ENCODE data around the gene PNMA1. TPM values are rescaled to one million over a fixed set of nuclear protein-coding genes. Genes with fewer than 3 reads are reported as not detected.

Gene PNMA1
- polyA plus RNA-seq, 1 donor from 2014 or later: 205 TPM

DNA sequence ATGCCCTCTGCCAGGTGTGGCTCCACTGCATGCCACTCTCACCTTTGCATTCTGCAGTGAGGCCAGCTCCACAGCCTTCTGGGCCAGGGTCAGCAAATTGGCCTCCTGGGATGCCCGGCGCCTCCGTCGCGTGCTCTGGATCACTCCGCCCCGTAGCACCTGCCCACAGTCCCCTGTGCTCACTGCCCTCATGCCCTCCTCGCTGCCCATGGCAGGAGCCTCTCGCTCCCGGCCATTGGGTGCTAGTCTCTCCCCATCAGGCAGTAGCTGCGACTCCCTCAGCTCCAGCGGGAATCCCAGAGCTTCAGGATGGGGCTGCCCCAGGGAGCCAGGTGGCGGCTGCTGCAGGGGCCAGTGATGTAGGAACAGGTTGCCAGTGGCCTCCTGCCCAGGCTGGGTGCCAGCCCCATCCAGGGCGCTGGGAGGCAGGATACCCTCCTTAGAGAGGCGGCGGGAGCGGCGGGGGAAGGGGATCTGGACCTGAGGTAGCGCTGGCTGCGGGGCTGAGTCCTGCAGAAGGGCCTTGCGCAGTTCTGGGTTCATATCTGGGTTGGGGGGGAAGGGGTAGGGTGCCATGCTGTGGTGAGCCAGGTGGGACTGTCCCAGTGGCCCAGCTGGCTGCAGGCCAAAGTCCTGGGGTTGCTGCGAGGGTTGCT, 24.5 kb upstream of the PNMA1 start:
- H3K9me3 ChIP-seq (ENCODE audit: low read length): no peaks in the 10 kb centered on the region
- no peaks in the 10 kb centered on the region for H4K20me1 ChIP-seq (ENCODE audit: insufficient read depth)
- H3K27ac ChIP-seq (ENCODE audit: low read length): no peak overlapping the region
- no peak overlapping the region for H3K4me2 ChIP-seq (ENCODE audit: low read length)
- H3K9me2 ChIP-seq (ENCODE audit: insufficient read depth, low read length): no peaks in the 10 kb centered on the region
- H3K9ac ChIP-seq (ENCODE audit: low read length): no peak overlapping the region
- no peak overlapping the region for H3K4me3 ChIP-seq (ENCODE audit: low read length)
- H3K27me3 ChIP-seq (ENCODE audit: insufficient read depth, low read depth, low read length): no peaks in the 10 kb centered on the region
- no peaks in the 10 kb centered on the region for H3K79me2 ChIP-seq (replicated peaks; ENCODE audit: insufficient read depth, low read length)
- no peaks in the 10 kb centered on the region for H3K36me3 ChIP-seq (ENCODE audit: insufficient read depth, low read length)
- no peaks in the 10 kb centered on the region for H3F3A ChIP-seq (ENCODE audit: insufficient read depth, low read length, poor library complexity, severe bottlenecking)
- H2AFZ ChIP-seq (ENCODE audit: low read depth, low read length): no peak overlapping the region
- TF ChIP-seq RAD21 (conservative IDR thresholded peaks at IDR 0.05) (no peak), POLR2AphosphoS5 (IDR thresholded peaks at IDR 0.05) (no peak), SMC3 (conservative IDR thresholded peaks at IDR 0.05; ENCODE audit: poor library complexity) (no peak)
- TF ChIP-seq, protein P1, sequence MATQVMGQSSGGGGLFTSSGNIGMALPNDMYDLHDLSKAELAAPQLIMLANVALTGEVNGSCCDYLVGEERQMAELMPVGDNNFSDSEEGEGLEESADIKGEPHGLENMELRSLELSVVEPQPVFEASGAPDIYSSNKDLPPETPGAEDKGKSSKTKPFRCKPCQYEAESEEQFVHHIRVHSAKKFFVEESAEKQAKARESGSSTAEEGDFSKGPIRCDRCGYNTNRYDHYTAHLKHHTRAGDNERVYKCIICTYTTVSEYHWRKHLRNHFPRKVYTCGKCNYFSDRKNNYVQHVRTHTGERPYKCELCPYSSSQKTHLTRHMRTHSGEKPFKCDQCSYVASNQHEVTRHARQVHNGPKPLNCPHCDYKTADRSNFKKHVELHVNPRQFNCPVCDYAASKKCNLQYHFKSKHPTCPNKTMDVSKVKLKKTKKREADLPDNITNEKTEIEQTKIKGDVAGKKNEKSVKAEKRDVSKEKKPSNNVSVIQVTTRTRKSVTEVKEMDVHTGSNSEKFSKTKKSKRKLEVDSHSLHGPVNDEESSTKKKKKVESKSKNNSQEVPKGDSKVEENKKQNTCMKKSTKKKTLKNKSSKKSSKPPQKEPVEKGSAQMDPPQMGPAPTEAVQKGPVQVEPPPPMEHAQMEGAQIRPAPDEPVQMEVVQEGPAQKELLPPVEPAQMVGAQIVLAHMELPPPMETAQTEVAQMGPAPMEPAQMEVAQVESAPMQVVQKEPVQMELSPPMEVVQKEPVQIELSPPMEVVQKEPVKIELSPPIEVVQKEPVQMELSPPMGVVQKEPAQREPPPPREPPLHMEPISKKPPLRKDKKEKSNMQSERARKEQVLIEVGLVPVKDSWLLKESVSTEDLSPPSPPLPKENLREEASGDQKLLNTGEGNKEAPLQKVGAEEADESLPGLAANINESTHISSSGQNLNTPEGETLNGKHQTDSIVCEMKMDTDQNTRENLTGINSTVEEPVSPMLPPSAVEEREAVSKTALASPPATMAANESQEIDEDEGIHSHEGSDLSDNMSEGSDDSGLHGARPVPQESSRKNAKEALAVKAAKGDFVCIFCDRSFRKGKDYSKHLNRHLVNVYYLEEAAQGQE (IDR thresholded peaks at IDR 0.05; ENCODE audit: borderline replicate concordance): no peak

DNA sequence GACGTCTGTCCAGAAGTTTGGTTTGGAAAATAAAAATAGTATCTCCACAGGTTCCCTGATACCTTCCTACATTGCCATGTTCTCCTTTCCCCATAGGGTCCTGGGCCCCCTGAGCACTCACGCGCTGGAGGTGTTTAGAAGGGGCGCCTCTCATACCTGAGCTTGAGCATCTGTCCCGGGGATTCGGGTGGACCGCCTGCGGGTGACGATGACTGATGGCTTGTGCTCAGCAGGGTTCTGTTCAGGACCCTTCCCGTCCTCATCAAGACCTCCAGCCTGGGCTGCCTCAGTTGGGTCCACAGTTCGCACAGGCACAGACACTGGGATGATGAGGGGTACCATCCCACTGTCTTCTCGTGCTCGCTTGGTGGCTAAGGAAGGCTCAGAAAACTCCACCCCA, 22.7 kb upstream of the PNMA1 start:
- Histone ChIP-seq H3K9me3 (ENCODE audit: low read length) (no peaks in the 10 kb centered on the region), H4K20me1 (ENCODE audit: insufficient read depth) (no peaks in the 10 kb centered on the region), H3K79me2 (replicated peaks; ENCODE audit: insufficient read depth, low read length) (no peaks in the 10 kb centered on the region), H3K36me3 (ENCODE audit: insufficient read depth, low read length) (no peaks in the 10 kb centered on the region), H3K9ac (ENCODE audit: low read length) (no peak overlapping the region), H3F3A (ENCODE audit: insufficient read depth, low read length, poor library complexity, severe bottlenecking) (no peaks in the 10 kb centered on the region), H3K9me2 (ENCODE audit: insufficient read depth, low read length) (no peaks in the 10 kb centered on the region), H3K27me3 (ENCODE audit: insufficient read depth, low read depth, low read length) (no peaks in the 10 kb centered on the region), H3K27ac (ENCODE audit: low read length) (no peak overlapping the region), H2AFZ (ENCODE audit: low read depth, low read length) (no peak overlapping the region), H3K4me2 (ENCODE audit: low read length) (no peak overlapping the region), H3K4me3 (ENCODE audit: low read length) (no peak overlapping the region)
- TF ChIP-seq TAF1 (IDR thresholded peaks at IDR 0.05; ENCODE audit: low read depth) (no peak), SMC3 (conservative IDR thresholded peaks at IDR 0.05; ENCODE audit: poor library complexity) (no peak)
- TF ChIP-seq, protein P2, sequence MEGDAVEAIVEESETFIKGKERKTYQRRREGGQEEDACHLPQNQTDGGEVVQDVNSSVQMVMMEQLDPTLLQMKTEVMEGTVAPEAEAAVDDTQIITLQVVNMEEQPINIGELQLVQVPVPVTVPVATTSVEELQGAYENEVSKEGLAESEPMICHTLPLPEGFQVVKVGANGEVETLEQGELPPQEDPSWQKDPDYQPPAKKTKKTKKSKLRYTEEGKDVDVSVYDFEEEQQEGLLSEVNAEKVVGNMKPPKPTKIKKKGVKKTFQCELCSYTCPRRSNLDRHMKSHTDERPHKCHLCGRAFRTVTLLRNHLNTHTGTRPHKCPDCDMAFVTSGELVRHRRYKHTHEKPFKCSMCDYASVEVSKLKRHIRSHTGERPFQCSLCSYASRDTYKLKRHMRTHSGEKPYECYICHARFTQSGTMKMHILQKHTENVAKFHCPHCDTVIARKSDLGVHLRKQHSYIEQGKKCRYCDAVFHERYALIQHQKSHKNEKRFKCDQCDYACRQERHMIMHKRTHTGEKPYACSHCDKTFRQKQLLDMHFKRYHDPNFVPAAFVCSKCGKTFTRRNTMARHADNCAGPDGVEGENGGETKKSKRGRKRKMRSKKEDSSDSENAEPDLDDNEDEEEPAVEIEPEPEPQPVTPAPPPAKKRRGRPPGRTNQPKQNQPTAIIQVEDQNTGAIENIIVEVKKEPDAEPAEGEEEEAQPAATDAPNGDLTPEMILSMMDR (IDR thresholded peaks at IDR 0.05; ENCODE audit: poor library complexity, severe bottlenecking): no peak

DNA sequence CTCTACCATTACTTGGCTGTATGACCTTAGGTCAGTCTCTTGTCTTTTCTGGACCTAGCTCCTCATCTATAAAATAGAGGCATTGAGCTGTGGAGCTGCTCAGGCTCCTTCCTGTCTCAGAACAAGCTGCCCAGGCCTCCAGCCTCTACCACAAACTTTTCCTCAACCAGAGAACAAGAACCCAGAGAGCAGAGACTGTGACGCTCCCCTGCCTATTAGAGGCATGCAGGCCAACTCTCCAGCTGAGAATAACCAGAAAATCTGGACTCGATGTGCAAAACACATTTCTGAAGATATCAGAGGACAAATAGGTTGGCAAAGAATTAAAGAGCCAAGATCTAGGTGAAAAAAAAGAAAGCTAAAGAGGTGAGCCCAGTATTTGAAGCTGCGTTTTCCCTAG, 17.8 kb upstream of the PNMA1 start:
- H3K36me3 ChIP-seq (ENCODE audit: insufficient read depth, low read length): no peaks in the 10 kb centered on the region
- no peak overlapping the region for H3K9ac ChIP-seq (ENCODE audit: low read length)
- no peaks in the 10 kb centered on the region for H4K20me1 ChIP-seq (ENCODE audit: insufficient read depth)
- no peak overlapping the region for H3K27ac ChIP-seq (ENCODE audit: low read length)
- H3K9me3 ChIP-seq (ENCODE audit: low read length): no peaks in the 10 kb centered on the region
- H3K79me2 ChIP-seq (replicated peaks; ENCODE audit: insufficient read depth, low read length): no peaks in the 10 kb centered on the region
- no peaks in the 10 kb centered on the region for H3F3A ChIP-seq (ENCODE audit: insufficient read depth, low read length, poor library complexity, severe bottlenecking)
- H3K27me3 ChIP-seq (ENCODE audit: insufficient read depth, low read depth, low read length): no peaks in the 10 kb centered on the region
- H3K4me2 ChIP-seq (ENCODE audit: low read length): no peak overlapping the region
- H3K9me2 ChIP-seq (ENCODE audit: insufficient read depth, low read length): no peaks in the 10 kb centered on the region
- H2AFZ ChIP-seq (ENCODE audit: low read depth, low read length): no peak overlapping the region
- TF ChIP-seq EZH2 (IDR thresholded peaks at IDR 0.05; ENCODE audit: borderline replicate concordance, insufficient read depth, low read length, poor library complexity, severe bottlenecking) (no peak), EP300 (conservative IDR thresholded peaks at IDR 0.05; ENCODE audit: poor library complexity, severe bottlenecking) (no peak), RAD21 (conservative IDR thresholded peaks at IDR 0.05) (no peak)
- TF ChIP-seq, protein P2 (IDR thresholded peaks at IDR 0.05; ENCODE audit: poor library complexity, severe bottlenecking): no peak
- no peak overlapping the region for H3K4me3 ChIP-seq (ENCODE audit: low read length)
